Thymus (tissue), 11 donors: Measurements from ENCODE around the gene SEMA4C. TPM values are rescaled to one million over a fixed set of nuclear protein-coding genes. Genes with fewer than 3 reads are reported as not detected.
"Not testable (repeated sequence)": the region's sequence is repeated elsewhere in the genome, so short reads cannot be mapped to it uniquely, and the experiment has no call there.

Source experiments
- DNase-seq, 9 donors: peaks; one replicate each; pipeline ENCODE4 v3.0.0-alpha.2; 2013; ENCODE audit warnings: low spot score in 9 of 9, low read depth in 6 of 9, missing footprints in 1 of 9
- H3K27ac ChIP-seq, 2 donors: one replicate each; pipeline ENCODE4 v1.5.1; 2013; ENCODE audit warnings: control low read depth in 1 of 2, low read depth in 1 of 2, low read length in 1 of 2, mild to moderate bottlenecking in 1 of 2, moderate library complexity in 1 of 2
- H3K27me3 ChIP-seq, 2 donors: one replicate each; pipeline ENCODE4 v1.5.1; 2013; ENCODE audit warnings: low read length in 1 of 2; ENCODE audit not compliant: control insufficient read depth in 2 of 2, insufficient read depth in 1 of 2
- H3K36me3 ChIP-seq, 2 donors: one replicate each; pipeline ENCODE4 v1.5.1; 2013; ENCODE audit warnings: low read length in 1 of 2, mild to moderate bottlenecking in 1 of 2, moderate library complexity in 1 of 2; ENCODE audit not compliant: control insufficient read depth in 2 of 2, insufficient read depth in 2 of 2
- H3K4me1 ChIP-seq, 2 donors: one replicate each; pipeline ENCODE4 v1.5.1; 2013; ENCODE audit warnings: low read length in 2 of 2; ENCODE audit not compliant: control insufficient read depth in 2 of 2, insufficient read depth in 2 of 2
- H3K4me3 ChIP-seq, 2 donors: one replicate each; pipeline ENCODE4 v1.5.1; 2013; ENCODE audit warnings: low read length in 2 of 2, control low read depth in 1 of 2, mild to moderate bottlenecking in 1 of 2
- H3K9me3 ChIP-seq, 2 donors: one replicate each; pipeline ENCODE4 v1.5.1; 2013; ENCODE audit warnings: low read length in 1 of 2, mild to moderate bottlenecking in 1 of 2; ENCODE audit not compliant: control insufficient read depth in 2 of 2, insufficient read depth in 1 of 2
- WGBS: extraction: QIAGEN DNeasy Blood & Tissue Kit; methylation state at CpG from one replicate; pipeline ENCODE4 v1.1.7; 2013; 5-methylcytosine and 5-hydroxymethylcytosine counted together
- polyA plus RNA-seq: library from polyadenylated mRNA; stranded (reverse); fragments of 200-250 nt; gene quantifications from one replicate; pipeline ENCODE4 v1.2.3, GENCODE V29; 2013
- total RNA-seq: library from RNA; stranded (reverse); fragments of 120-200 nt; gene quantifications from one replicate; pipeline ENCODE4 v1.2.4, GENCODE V29; 2013
- donor health status: healthy.

The SEMA4C gene
- total and polyA plus RNA-seq, 2 donors: 9.8 to 14.1 TPM

- Histone ChIP-seq H3K4me3 (no peak overlapping the region), H3K9me3 (peaks cover 0 to 9% of the 10 kb centered on the region in 2 donors), H3K27ac (no peak overlapping the region), H3K4me1 (peaks cover 10 to 36% of the 10 kb centered on the region in 2 donors), H3K27me3 (peaks cover 45 to 76% of the 10 kb centered on the region in 2 donors), H3K36me3 (peaks cover 0 to 3% of the 10 kb centered on the region in 2 donors)
- WGBS: 91% methylated on average over 14 of the region's 14 CpGs
- DNase-seq: no peak
Observed at GRCh38 chr2:96866149-96866548, 3.7 kb downstream of the SEMA4C start.

- H3K4me1 ChIP-seq: peaks cover 10 to 33% of the 10 kb centered on the region in 2 donors
- peaks cover 0 to 3% of the 10 kb centered on the region in 2 donors for H3K36me3 ChIP-seq
- no peak for DNase-seq
- H3K27ac ChIP-seq: no peak overlapping the region
- H3K27me3 ChIP-seq: peaks cover 41 to 72% of the 10 kb centered on the region in 2 donors
- no peak overlapping the region for H3K4me3 ChIP-seq
- H3K9me3 ChIP-seq: peaks cover 0 to 9% of the 10 kb centered on the region in 2 donors
- 94% methylated on average over 16 of the region's 16 CpGs for WGBS
Observed at GRCh38 chr2:96865654-96866053, 4.2 kb downstream of the SEMA4C start.

GRCh38 chr2:96864343-96865091 lies 5.4 kb downstream of the SEMA4C start:
- H3K4me1 ChIP-seq: peaks cover 10 to 35% of the 10 kb centered on the region in 2 donors
- H3K27me3 ChIP-seq: peaks cover 35 to 66% of the 10 kb centered on the region in 2 donors
- H3K9me3 ChIP-seq: peaks cover 0 to 9% of the 10 kb centered on the region in 2 donors
- H3K27ac ChIP-seq: no peak overlapping the region
- no peak for DNase-seq
- H3K4me3 ChIP-seq: no peak overlapping the region
- H3K36me3 ChIP-seq: peaks cover 0 to 3% of the 10 kb centered on the region in 2 donors
- 97% methylated on average over 25 of the region's 25 CpGs for WGBS

- DNase-seq: no peak
- H3K27me3 ChIP-seq: peaks cover 28 to 64% of the 10 kb centered on the region in 2 donors
- H3K4me3 ChIP-seq: no peak overlapping the region
- WGBS: 97% methylated on average over 19 of the region's 19 CpGs
- H3K36me3 ChIP-seq: peaks cover 0 to 3% of the 10 kb centered on the region in 2 donors
- no peak overlapping the region for H3K27ac ChIP-seq
- H3K4me1 ChIP-seq: peaks cover 7 to 39% of the 10 kb centered on the region in 2 donors
- H3K9me3 ChIP-seq: peaks cover 0 to 9% of the 10 kb centered on the region in 2 donors
Observed at GRCh38 chr2:96863575-96864342, 6.1 kb downstream of the SEMA4C start.

- not testable (repeated sequence) for H3K36me3 ChIP-seq, H3K4me3 ChIP-seq, DNase-seq, H3K27ac ChIP-seq, H3K9me3 ChIP-seq
- 97% methylated on average over 4 of the region's 4 CpGs for WGBS
- Histone ChIP-seq H3K4me1 (peaks cover 0 to 35% of the 10 kb centered on the region in 2 donors), H3K27me3 (peaks cover 21 to 60% of the 10 kb centered on the region in 2 donors)
Observed at GRCh38 chr2:96863056-96863455, 6.8 kb downstream of the SEMA4C start.

- Histone ChIP-seq H3K4me1 (peaks cover 11 to 30% of the 10 kb centered on the region in 2 donors), H3K36me3 (peaks cover 0 to 3% of the 10 kb centered on the region in 2 donors), H3K4me3 (no peak overlapping the region), H3K27ac (no peak overlapping the region), H3K9me3 (no peaks in the 10 kb centered on the region), H3K27me3 (peaks cover 5 to 40% of the 10 kb centered on the region in 2 donors)
- 97% methylated on average over 17 of the region's 17 CpGs for WGBS
- no peak for DNase-seq
Observed at GRCh38 chr2:96861074-96861473, 8.8 kb downstream of the SEMA4C start.

- Histone ChIP-seq H3K4me1 (peaks cover 11 to 30% of the 10 kb centered on the region in 2 donors), H3K27ac (no peak overlapping the region), H3K27me3 (peaks cover 2 to 32% of the 10 kb centered on the region in 2 donors), H3K9me3 (no peaks in the 10 kb centered on the region), H3K36me3 (peaks cover 0 to 3% of the 10 kb centered on the region in 2 donors), H3K4me3 (no peak overlapping the region)
- 88% methylated on average over 38 of the region's 38 CpGs for WGBS
- DNase-seq: peak in 1 of 9 donors; percentile 49
Observed at GRCh38 chr2:96860065-96861029, 9.5 kb downstream of the SEMA4C start.

- Histone ChIP-seq H3K4me1 (peaks cover 11 to 30% of the 10 kb centered on the region in 2 donors), H3K9me3 (no peaks in the 10 kb centered on the region), H3K27ac (no peak overlapping the region), H3K36me3 (peaks cover 0 to 3% of the 10 kb centered on the region in 2 donors), H3K27me3 (peaks cover 0 to 26% of the 10 kb centered on the region in 2 donors), H3K4me3 (no peak overlapping the region)
- WGBS: 66% methylated on average over 4 of the region's 4 CpGs
- DNase-seq: no peak
Observed at GRCh38 chr2:96859681-96860064, 10.2 kb downstream of the SEMA4C start.
